IPS-18a (cell line): Measurements from ENCODE around the gene WNK1.

Experiments used
- H3K27ac ChIP-seq: one replicate; pipeline ENCODE4 v1.5.1; 2013; ENCODE audit warnings: low read length
- H3K27me3 ChIP-seq: one replicate; pipeline ENCODE4 v1.6.1; 2013; ENCODE audit warnings: mild to moderate bottlenecking, low read length; ENCODE audit not compliant: control insufficient read depth, insufficient read depth
- H3K36me3 ChIP-seq: one replicate; pipeline ENCODE4 v1.6.1; 2013; ENCODE audit warnings: low read depth, low read length; ENCODE audit not compliant: control insufficient read depth
- H3K4me1 ChIP-seq: one replicate; pipeline ENCODE4 v1.6.1; 2013; ENCODE audit warnings: low read depth, low read length; ENCODE audit not compliant: control insufficient read depth
- H3K4me3 ChIP-seq: one replicate; pipeline ENCODE4 v1.5.1; 2013; ENCODE audit warnings: low read length
- H3K9ac ChIP-seq: one replicate; pipeline ENCODE4 v1.6.1; 2013; ENCODE audit warnings: mild to moderate bottlenecking, low read length, moderate library complexity
- H3K9me3 ChIP-seq: one replicate; pipeline ENCODE4 v1.6.1; 2013; ENCODE audit warnings: low read depth, low read length; ENCODE audit not compliant: control insufficient read depth

The WNK1 gene

DNA sequence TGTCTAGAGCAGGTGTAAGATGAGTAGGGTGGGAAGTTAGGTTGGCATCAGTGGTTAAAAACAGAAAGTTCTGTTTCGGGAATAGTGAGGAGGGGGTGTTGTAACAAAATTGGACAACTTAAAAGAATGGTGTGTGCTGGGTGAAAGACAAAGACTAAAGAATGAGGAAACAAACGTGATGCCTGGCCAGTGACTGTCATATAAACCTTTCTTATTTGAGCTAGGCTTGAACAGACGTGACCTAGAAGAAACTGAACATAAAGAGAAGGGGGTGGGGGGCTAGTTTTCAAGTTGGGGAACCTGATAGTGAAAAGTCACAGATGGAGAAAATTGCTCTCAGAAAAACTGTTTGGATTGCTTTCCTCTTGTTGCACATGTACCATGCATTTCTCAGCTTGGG is 157.5 kb downstream of the WNK1 start:
- Histone ChIP-seq H3K4me1 (no peaks in the 10 kb centered on the region), H3K27ac (no peak overlapping the region), H3K36me3 (peaks cover 75% of the 10 kb centered on the region), H3K4me3 (no peak overlapping the region), H3K27me3 (no peaks in the 10 kb centered on the region), H3K9ac (no peak overlapping the region), H3K9me3 (no peaks in the 10 kb centered on the region)

DNA sequence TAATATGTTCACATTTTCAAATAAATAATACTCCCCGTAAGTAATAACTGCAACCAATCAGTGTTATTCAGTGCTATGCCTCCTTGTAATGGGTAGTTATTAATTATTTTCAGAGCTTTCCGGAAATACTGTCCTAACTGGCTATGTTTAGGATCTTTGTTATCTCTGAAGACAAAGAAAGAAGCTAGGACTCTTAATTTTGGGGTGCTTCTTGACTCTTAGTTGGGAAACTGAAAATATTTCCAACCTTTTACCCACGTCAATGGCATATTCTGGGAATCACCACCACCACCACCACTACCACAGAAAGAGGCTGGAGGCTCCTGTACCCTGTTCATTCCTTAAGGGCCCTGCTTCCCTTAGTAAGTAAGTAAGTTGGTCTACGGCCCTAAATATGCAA is 158.0 kb downstream of the WNK1 start:
- Histone ChIP-seq H3K36me3 (peaks cover 71% of the 10 kb centered on the region), H3K4me3 (no peak overlapping the region), H3K27ac (no peak overlapping the region), H3K9me3 (no peaks in the 10 kb centered on the region), H3K4me1 (peaks cover 4% of the 10 kb centered on the region), H3K27me3 (no peaks in the 10 kb centered on the region), H3K9ac (no peak overlapping the region)

DNA sequence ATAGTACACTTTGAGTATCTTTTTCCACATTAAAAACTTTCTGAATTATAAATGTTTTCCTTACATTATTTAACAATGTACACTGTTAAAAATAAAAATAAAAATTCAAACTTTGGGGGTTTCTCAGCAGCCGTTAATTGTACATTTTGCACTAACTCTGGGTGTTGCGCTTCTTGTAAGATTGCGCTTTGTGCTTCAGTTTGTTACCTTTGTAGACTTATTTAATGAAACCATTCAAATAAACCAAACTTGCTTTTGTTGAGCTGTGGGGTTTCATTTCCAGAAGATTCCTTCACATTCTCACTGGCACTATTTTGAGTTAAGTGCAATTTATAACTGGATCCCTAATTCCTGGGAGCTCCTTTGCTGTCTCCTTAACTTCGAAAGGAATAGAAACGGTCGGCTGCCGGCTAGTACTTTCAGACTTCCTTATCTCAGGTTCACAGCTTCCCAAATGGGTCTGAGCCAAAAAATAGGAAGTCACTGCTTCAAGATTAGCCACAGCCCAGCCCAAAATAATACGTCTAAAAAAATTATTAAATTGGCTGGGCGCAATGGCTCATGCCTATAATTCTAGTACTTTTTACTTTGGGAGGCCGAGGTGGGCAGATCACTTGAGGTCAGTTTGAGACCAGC is 158.9 kb downstream of the WNK1 start:
- Histone ChIP-seq H3K4me1 (peaks cover 5% of the 10 kb centered on the region), H3K9me3 (no peaks in the 10 kb centered on the region), H3K27me3 (no peaks in the 10 kb centered on the region), H3K36me3 (peaks cover 68% of the 10 kb centered on the region), H3K4me3 (no peak overlapping the region), H3K27ac (no peak overlapping the region), H3K9ac (no peak overlapping the region)

DNA sequence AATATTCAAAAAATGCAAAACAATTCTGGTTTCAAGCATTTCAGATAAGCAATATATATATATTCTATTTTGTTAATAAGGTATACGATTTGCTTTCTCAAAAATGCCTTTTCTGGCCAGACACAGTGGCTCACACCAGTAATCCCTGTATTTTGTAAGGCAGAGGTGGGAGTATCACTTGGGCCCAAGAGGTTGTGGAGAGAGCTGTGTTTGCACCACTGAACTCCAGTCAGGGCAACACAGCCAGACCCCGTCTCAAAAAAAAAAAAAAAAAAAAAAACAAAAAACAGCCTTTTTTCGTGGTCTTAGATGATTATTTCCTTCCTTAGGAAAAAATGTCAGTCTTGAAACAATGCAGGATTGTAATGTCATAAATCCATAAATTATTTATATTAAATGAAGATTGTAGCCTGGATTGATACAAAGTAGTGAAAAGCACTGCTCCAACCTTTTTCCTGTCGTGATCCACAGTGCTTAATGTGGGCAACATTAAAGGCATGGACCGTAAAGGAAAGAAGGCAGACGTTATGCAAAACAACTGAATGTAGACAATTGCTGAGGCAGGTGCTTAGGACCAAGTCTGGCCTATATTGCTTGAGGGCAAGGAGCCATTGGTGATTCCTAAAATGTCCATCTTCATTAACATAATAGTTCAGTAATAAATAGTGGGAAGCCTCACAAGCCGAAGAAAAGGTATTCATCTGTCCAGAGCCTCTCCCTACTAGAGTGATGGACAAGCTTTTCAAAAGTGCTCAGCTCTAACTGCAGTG is 160.3 kb downstream of the WNK1 start:
- peaks cover 72% of the 10 kb centered on the region for H3K36me3 ChIP-seq
- no peak overlapping the region for H3K27ac ChIP-seq
- peaks cover 5% of the 10 kb centered on the region for H3K4me1 ChIP-seq
- no peaks in the 10 kb centered on the region for H3K9me3 ChIP-seq
- H3K4me3 ChIP-seq: no peak overlapping the region
- H3K9ac ChIP-seq: no peak overlapping the region
- no peaks in the 10 kb centered on the region for H3K27me3 ChIP-seq

DNA sequence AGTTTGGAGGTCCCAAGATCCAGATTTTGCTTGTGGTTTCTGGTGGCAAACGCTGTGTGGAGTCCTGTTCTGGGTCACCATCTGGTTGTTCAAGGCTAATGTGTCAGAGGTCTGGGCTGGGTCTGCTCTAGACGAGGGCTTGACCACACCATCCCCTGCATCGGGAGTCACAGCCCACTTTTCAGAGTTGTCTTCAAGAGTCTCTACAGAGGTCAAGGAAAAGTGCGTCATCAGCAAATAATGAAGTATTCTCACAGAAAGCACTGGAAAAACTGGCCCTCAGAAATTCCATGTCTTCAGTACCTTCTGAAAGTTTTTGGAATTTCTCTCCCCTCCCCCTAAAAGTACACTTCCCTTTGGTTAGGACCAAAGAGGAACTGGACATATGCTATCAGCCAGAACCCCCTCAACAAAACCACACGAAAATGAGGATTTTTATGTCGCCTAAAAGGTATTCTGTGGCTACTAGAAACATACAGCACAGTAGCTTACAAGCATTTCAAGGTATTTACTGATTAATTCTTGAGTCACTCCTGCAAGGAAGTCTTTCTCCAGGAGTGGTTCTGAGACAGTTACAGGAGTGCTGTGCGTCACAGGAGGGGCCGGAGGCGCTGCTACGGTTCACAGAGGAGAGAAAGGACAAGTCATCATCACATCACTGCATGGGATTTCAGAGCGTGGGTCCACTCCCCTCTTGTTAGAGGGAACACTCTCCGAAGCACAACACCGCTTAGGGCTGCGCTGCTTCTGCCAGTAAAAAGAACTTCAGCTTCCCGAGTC is 161.7 kb downstream of the WNK1 start:
- Histone ChIP-seq H3K4me1 (peaks cover 5% of the 10 kb centered on the region), H3K9ac (no peak overlapping the region), H3K27me3 (no peaks in the 10 kb centered on the region), H3K9me3 (no peaks in the 10 kb centered on the region), H3K36me3 (peaks cover 69% of the 10 kb centered on the region), H3K27ac (no peak overlapping the region), H3K4me3 (no peak overlapping the region)

DNA sequence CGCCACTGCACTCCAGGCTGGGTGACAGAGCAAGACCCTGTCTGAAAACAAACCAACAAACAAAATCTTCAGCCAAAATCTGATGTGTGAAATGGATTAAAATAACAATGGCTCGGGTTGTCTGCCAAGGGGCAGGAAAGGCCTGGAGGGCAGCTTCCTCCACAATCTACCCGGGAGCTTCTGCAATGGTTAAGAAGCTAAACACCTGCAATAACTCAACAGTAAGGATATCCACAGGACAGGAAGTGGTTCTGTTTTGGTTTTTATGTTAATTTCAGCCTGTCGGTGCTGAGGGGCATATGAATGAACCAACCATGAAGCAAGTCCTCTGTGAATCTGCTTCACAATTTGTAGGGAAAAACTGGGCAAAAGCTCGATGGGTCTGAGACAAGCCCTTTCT is 162.7 kb downstream of the WNK1 start:
- Histone ChIP-seq H3K36me3 (peaks cover 59% of the 10 kb centered on the region), H3K9me3 (no peaks in the 10 kb centered on the region), H3K9ac (no peak overlapping the region), H3K4me1 (peaks cover 5% of the 10 kb centered on the region), H3K27ac (no peak overlapping the region), H3K4me3 (no peak overlapping the region), H3K27me3 (no peaks in the 10 kb centered on the region)

DNA sequence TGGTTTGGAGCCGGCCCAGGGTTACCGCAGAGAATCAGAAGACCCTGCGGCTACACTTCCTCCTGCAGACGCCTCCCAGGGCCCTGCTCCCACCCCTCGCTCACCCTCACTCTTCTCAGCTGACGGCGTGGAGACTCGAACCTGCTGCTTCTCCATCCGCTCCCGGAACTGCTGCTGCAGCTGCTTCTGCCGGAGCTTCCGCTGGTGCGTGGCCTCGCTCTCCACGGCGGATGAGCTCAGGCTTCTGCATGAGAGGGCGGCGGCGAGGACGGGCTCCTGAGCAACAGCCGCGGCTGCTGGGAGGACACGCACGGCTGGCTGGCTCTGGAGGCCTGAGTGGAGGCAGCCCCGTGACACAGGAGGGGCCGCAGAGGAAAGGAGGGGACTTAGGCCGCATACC is 163.9 kb downstream of the WNK1 start:
- Histone ChIP-seq H3K9me3 (no peaks in the 10 kb centered on the region), H3K9ac (no peak overlapping the region), H3K27ac (no peak overlapping the region), H3K27me3 (no peaks in the 10 kb centered on the region), H3K36me3 (peaks cover 49% of the 10 kb centered on the region), H3K4me1 (peaks cover 5% of the 10 kb centered on the region), H3K4me3 (no peak overlapping the region)

DNA sequence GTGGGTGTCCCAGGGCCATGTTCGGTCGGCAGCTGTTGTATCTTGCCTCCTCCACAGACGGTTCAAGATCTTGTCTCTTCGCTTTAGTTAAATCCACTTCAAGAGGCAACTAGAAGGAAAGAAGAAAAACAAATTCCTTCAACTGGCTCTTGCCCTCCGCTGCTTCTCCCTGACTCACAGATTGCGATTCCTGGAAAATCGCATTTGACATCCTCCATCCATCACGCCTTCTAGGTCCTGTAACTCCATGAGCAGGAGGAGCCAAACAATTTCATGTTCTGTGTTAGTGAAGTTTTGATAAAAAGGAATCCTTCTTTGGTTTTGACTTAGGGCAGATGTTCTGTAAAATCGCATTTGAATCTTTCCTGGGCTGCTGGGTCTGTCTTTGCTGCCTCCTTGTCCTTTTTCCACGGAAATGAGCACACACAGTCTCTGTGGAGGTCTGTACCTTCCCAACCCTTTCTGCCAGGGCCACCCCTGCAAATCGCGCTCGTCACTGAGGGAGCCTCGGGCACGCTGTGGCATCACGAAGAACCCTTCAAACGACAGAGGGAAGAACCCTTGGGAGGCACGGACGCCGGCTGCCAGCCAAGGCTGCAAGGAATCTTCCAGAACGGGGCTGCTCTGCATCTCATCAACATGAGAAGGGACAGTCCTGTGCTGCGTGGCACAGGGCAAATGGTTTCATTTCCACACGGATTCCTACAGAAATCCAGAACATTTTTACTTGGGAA is 164.5 kb downstream of the WNK1 start:
- Histone ChIP-seq H3K9ac (no peak overlapping the region), H3K27ac (no peak overlapping the region), H3K36me3 (peaks cover 45% of the 10 kb centered on the region), H3K9me3 (no peaks in the 10 kb centered on the region), H3K4me3 (no peak overlapping the region), H3K4me1 (peaks cover 5% of the 10 kb centered on the region), H3K27me3 (no peaks in the 10 kb centered on the region)

DNA sequence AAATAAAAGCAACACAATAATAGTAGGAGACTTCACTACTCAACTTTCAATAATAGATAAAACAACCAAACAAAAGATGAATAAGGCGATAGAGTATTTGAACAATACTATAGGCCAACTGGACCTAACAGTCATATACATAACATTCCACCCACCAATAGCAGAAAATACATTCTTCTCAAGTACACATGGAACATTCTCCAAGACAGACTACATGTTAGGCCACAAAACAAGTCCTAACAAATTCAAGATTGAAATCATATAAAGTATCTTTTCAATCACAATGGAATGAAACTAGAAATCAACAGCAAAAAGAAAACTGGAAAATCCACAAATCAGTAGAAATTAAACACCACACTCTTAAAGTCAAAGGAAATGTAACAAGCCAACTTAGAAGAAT is 168.3 kb downstream of the WNK1 start:
- H3K27ac ChIP-seq: no peak overlapping the region
- H3K36me3 ChIP-seq: peaks cover 32% of the 10 kb centered on the region

DNA sequence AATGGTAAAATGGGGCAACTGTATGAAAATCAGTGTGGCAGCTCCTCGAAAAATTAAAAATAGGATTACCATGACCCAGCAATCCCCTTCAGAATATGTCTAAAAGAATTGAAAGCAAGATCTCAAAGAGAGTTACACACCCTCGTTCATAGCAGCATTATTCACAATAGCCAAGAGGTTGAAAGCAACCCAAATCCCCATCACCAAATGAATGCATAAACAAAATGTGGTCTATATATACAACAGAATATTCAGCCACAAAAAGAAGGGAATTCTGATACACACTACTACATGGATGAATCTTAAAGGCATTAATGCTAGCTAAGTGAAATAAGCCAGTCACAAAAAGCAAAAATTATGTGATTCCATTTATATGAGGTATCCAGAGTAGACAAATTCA is 169.9 kb downstream of the WNK1 start:
- no peaks in the 10 kb centered on the region for H3K4me1 ChIP-seq
- no peak overlapping the region for H3K4me3 ChIP-seq
- peaks cover 32% of the 10 kb centered on the region for H3K36me3 ChIP-seq
- H3K27ac ChIP-seq: no peak overlapping the region
- H3K9me3 ChIP-seq: no peaks in the 10 kb centered on the region
- no peaks in the 10 kb centered on the region for H3K27me3 ChIP-seq
- H3K9ac ChIP-seq: no peak overlapping the region

More for the DNA sequence above, 168.3 kb downstream of the WNK1 start:
- H3K27me3 ChIP-seq: no peaks in the 10 kb centered on the region
- H3K9me3 ChIP-seq: no peaks in the 10 kb centered on the region
- H3K4me3 ChIP-seq: no peak overlapping the region
- H3K9ac ChIP-seq: no peak overlapping the region
- no peaks in the 10 kb centered on the region for H3K4me1 ChIP-seq

DNA sequence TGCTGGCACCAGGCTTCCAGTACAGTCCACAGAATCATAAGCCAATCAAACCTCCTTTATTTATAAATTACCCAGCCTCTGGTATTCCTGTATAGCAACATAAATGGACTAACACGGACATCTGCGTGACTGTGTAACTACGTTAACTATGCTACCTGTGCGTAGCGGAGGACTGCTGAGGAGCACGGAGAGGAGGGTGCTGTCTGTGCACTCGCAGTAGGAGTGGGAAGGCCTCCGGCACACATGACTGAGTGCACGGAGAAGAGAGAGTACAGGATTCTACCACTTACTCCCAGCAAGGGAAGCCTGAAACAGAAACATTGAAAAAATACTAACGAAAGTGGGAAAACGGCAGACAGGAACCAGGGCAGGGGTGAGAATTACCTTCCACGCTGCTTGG is 174.3 kb downstream of the WNK1 start:
- Histone ChIP-seq H3K27me3 (no peaks in the 10 kb centered on the region), H3K4me1 (no peaks in the 10 kb centered on the region), H3K9me3 (no peaks in the 10 kb centered on the region), H3K36me3 (peaks cover 52% of the 10 kb centered on the region), H3K4me3 (no peak overlapping the region), H3K9ac (no peak overlapping the region), H3K27ac (no peak overlapping the region)
